CD4-positive, alpha-beta T cell treated with Interleukin-10 for 1 hour (primary cell): ENCODE results near the gene AHRR.

Experiments used
- DNase-seq: peaks from one replicate; pipeline ENCODE4 v3.0.0-alpha.2; 2020

AHRR gene

DNA sequence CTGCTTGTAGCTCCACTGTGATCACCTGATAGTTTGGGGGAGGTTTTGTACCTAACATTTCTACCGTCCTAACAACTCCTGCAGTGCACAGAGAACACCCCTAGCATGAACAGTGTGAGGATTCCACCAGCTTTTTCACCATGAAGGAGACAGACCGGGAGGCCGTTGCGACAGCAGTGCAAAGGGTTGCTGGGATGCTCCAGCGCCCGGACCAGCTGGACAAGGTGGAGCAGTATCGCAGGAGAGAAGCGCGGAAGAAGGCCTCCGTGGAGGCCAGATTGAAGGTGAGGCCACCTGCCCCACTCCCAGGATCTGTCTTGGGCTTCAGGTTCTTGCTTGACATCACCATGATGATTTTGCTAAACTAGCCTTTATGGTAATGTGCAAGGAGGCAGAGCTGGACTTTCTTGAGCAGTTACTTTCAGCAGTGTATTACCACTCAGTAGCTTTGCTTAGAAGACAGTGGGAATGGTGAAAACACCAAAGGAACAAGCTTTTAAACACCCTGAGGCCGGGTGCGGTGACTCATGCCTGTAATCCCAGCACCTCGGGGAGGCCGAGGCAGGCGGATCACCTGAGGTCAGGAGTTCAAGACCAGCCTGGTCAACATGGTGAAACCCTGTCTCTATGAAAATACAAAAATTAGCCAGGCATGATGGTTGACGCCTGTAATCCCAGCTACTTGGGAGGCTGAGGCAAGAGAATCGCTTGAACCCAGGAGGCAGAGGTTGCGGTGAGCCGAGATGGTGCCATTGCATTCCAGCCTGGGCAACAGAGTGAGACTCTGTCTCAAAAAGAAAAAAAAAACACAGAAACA is 124.8 kb downstream of the AHRR start:
- DNase-seq: no peak

DNA sequence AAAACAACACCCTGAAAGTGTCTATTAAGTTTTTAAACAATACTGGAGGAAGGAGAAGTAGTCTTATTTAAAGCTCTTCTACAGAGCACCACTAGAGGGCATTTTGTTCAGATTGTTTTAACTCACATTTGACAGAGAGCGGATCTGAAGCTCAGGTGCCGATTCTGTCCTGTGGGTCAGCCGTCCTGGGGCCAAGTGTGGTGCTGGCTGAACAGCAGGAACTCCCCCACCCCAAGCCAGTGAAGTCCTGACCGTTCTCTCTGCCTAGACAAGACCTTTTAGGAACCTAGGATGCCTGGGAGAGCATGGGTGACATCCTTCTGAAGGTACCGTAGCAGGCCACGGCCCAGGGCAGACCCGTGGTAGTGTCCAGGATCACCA is 125.4 kb downstream of the AHRR start:
- DNase-seq: peak; percentile 53

DNA sequence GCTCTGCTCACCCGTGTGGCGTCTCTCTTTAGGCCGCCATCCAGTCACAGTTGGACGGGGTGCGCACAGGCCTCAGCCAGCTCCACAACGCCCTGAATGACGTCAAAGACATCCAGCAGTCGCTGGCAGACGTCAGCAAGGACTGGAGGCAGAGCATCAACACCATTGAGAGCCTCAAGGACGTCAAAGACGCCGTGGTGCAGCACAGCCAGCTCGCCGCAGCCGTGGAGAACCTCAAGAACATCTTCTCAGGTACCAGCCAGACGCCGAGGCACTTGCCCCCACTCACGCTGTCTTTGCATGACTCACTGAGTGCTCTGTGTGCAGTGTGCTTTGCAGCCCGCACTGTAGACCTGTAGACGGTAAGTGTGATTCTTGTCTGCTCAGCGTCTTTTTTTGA is 126.0 kb downstream of the AHRR start:
- no peak for DNase-seq

DNA sequence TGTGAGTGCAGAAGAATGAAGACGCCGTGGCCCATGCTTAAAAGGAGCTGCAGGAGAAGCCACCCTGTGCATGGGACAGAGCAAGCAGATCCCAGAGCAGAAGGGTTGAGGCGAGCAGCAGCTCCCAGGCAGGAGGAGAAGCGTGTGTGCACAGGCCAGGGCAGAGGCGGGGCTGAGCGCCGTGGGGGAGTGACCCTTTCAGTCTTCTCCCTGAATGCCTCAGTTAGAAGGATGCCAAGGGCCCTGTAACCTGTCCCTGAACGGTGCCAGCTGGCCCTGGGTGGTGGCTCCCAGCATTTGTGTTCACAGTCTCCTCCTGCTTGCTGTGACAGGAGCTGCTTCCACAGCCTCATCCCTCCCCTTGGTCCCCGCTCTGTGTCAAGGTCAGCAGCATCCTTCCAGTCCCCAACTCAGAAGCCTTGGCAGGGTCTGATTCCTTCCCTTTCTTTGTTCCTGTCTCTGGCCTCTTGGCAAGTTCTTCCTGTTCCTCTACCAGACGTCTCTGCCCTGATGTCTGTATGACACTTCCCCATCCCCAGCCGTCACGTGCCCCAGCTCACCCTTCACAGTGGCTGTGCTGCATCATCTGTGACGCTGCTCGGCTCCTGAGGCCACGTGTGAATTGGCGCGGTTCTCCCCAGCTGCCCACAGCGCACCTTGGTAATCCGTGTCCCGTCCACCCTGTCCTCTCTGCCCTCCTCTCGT is 126.7 kb downstream of the AHRR start:
- DNase-seq: no peak

DNA sequence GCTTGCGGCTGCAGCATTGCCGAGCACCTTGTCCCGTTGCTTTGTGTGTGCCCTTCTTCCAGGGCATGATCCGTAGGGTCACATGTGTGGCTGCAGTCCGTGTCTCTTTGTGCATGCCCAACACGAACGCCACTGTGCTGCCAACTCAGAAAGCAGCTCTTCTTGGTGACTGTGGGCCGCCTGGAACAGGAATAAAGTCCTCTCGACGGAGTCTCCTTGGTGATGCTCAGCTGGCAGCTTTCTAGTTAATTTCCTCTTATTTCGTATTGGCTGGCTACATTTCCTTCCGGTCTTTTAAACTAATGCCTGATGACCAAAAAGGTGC is 127.2 kb downstream of the AHRR start:
- no peak for DNase-seq

DNA sequence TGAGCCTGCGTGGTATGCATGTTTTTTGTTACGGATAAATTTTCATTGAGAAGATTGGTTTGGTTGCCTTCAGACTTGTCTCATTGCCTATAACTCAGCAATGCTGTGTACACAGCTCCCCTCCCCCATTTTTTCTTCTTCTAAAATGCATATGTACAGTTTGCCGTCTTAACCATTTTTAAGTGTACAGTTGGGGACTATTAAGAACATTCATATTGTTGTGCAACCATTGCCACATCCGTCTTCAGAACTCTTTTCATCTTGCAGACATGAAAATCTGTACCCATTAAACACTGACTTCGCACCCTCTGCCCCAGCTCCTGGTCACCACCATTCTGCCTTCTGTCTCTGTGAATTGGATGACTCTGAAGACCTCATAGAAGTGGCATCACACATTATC is 127.6 kb downstream of the AHRR start:
- no peak for DNase-seq

DNA sequence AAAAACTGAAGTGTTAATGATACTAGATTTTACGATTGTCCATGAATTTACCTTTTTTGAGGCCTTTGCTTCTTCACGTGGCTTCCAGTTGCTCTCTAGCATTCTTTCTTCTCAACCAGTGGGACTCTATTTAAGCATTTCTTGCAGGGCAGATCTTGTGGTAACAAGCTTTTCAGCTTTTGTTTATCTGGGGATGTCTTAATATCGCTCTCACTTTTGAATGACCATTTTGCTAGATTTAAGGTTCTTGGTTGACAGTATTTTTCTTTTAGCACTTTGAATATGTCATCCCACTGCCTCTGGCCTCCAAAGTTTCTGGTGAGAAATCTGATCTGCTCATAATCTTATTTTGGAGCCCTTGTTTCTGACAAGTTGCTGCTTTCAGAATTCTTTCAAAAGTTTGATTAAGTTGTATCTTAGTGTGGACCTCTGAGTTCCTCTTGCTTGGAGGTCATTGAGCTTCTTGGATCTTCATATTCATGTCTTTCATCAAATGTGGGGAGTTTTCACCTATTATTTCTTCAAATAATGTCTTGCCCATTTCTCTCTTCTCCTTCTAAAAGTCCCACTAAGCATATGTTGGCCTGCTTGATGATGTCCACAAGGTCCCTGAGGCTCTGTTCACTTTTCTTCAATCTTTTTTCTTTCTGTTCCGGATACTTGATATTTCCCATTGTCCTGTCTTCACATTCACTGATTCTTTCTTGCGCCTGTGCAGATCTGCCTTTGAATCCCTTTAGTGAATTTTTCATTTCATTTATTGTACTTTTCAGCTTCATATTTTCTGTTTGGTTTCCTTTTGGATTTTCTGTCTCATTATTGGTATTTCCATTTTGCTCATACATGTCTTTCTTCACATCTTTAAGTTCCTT is 130.3 kb downstream of the AHRR start:
- no peak for DNase-seq

DNA sequence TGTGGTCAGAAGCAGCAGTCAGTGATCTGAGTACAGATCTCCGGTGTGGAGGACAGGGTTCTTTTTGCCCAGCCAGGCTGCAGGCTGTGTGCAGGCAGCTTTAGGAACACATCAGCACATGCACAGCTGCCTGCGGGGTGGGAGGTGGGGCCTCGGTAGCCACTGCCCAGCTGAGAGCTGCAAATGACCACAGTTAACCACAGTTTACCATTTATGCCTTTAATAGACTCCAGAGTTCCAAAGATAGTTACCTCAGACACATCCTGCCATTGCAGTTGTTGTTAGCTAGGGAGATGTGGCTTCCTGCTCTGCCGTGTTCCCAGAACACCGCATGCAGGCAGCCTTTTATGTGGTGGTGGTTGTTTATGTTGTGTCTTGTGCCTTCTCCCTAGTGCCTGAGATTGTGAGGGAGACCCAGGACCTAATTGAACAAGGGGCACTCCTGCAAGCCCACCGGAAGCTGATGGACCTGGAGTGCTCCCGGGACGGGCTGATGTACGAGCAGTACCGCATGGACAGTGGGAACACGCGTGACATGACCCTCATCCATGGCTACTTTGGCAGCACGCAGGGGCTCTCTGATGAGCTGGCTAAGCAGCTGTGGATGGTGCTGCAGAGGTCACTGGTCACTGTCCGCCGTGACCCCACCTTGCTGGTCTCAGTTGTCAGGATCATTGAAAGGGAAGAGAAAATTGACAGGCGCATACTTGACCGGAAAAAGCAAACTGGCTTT is 131.6 kb downstream of the AHRR start:
- DNase-seq: no peak

DNA sequence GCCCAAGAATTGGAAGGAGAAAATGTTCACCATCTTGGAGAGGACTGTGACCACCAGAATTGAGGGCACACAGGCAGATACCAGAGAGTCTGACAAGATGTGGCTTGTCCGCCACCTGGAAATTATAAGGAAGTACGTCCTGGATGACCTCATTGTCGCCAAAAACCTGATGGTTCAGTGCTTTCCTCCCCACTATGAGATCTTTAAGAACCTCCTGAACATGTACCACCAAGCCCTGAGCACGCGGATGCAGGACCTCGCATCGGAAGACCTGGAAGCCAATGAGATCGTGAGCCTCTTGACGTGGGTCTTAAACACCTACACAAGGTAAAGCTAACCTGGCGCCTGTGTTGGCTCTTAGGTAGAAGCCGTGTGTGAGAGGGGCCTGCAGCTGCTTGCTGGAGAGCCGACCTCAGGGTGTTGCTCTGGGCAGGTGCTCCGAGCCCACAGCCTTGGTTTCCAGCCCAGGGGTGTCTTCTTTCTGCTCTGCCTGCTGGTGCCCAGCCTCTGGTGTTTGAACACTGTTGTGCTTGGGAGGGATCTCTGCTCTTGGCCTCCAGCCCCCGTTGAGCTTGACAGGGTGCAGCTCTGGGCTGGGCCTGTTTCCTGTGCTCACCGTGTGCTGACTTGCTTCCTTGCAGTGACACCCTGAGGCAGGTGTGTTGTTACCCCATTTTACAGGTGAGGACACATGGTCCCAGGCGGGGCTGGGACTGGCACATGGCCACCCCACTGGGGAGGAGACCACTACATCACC is 132.4 kb downstream of the AHRR start:
- DNase-seq: no peak

DNA sequence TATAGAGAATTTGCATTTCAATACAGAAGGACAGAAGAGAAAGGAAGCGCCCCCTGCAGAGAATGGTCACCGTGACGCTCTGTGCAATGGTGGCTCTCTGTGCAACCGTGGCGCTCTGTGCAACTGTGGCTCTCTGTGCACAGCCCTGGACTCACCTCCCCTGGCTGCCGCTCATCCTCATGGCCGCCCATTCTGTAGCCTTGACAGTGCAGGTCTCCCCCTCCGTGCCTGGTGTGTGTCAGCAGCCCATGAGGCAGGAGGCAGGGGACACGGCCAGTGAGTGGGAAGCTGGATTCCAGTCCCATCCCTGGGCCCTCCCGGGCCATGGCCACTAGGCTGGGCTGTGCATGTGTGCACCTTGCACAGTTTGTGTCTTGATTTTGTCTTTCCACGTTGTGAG is 133.4 kb downstream of the AHRR start:
- no peak for DNase-seq

DNA sequence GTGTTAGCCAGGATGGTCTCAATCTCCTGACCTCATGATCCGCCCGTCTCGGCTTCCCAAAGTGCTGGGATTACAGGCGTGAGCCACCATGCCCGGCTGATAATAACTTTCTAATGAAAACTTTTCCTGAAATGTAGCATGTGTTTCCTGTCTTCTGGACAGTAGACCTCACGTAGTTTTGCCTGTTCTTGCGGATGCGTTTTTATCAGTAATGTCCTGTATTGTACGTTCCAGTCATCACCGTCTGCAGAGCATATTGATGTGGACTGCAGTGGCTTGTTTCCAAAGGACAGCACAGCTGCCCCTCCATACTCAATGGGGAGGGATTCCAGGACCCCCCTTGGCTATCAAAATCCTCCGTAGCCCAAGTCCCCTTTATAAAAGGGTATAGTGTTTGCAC is 134.3 kb downstream of the AHRR start:
- no peak for DNase-seq

DNA sequence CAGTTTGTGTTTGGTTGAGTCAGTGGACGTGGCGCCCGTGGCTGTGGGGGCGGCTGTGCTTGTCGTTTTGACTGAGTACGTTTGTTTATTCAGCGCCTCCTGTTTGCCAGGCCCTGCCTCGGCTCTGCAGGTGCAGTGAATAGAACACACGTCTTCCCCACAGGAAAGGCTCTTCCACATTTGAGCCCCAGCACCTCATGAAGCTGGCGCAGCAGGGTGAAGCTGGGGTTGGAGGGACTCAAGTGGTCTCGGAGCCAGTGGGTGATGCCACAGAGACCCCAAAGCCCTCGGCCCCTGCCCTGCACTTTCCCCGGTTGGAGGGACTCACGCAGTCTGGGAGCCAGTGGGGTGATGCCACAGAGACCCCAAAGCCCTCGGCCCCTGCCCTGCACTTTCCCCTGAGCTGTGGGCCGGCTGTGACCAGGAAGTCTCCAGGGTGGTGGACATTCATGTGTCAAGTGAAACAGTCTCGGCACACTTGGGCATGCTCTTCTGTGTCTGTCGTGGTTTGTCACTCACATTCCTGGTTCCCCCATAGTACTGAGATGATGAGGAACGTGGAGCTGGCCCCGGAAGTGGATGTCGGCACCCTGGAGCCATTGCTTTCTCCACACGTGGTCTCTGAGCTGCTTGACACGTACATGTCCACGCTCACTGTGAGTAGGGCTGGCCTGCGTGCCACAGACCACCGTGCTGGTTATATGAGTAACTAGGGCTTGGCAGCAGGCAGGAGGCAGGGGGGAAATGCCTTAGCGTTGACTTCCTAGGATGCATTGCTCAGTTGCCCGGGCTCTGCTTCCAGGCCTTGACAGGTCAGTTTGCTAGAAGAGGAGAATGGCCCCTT is 135.1 kb downstream of the AHRR start:
- no peak for DNase-seq

DNA sequence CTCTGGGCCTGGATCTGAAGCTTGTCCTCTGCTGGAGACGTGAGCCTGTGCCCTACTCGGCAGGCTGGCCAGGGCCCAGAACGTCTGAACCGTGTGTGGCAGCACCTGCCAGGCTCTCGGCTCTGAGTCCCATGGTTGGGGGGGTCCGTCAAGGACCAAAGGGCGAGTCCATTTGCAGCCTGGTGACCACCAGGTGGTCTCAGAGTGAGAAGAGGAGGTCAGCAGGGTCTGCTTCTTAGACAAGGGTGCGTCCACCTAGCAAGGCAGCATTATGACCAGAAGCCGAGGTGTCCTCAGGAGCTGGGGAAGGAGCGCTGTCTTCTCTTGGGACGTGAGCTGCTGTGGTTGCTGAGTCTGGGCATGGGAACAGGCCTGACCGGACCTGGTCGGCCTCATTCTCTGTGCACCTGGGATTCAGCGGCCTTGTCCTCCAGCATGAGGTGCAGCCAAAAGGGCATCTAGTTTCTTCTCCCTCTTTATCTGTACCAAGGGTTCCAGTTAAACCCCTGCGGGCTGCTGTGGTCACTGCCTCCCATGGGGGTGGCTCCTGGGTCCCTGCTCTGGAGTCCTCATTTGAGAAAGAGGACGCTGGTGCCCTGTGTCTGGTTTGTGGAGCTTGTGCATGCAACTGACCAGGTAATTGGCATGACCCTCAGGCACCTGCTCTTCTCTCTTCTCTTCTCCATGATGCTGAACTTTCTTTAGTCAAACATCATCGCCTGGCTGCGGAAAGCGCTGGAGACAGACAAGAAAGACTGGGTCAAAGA is 135.9 kb downstream of the AHRR start:
- DNase-seq: no peak

DNA sequence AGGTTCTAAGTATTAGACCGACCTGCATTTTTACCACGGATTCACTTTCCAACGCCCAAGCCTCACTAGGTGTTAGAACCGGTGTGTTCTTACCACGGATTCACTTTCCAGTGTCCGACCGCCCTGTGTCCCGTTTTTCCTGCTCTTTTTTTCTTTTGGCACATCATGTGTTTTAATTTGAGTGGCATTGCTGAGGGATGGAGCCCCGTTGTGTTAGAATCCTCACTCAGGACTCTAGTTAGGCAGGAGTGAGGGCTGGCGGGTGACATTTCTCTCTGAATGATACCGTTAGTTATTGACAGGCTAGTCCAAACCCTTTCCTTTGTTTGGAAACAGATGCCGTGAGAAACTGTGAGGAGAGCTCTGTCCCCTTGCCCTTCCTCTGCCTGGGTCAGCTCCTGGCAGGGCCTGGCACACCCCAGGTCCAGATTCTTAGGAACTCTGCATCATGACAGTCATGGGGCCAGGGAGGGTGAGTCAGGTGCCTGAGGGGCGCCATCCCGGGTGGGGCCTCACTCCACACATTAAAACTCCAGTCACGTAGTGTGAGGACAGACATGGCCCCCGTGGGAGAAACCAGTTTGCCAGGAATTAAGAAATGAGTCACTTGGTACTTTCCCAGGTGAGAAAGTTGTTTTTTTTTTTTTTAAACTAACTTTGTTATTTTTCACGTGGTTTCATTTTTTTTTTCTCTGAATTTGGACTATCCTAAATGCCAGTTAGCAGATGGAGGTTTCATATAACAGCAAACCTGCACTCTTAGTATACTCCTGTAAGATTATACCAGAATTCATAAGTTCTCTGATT is 137.2 kb downstream of the AHRR start:
- DNase-seq: no peak

DNA sequence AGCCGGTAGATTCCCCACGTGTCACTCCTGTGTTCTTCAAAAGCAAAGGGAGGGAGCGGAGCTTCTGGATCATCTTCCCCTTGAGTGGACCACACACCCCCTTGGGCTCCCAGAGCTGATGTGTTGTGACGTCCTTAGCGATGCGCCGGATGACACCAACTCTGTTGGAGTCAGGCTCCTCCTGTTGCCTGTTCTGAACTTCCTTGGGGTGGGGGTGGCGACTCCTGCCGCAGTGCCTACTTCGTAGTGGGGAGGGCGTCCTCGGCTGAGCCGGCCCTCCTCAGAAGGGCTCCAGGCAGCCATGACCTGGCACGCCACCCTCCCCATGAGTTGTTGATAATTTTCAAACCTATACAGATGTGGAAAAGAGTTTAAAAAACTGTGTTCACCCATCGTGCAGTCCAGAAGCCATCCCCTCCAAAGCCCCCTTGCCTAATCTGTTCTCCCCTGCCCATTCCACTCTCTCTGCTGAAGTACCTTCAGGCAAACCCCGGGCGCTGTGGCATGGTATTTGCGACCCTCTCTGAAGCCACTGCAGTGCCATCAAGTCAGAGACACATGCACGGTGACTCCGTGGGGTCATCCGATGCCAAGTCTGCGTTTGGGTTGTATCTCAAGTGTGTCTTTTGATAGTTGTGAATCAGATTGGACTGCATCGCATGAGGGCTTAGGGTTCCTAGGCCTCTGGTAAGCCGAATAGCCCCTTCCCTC is 138.2 kb downstream of the AHRR start:
- no peak for DNase-seq

DNA sequence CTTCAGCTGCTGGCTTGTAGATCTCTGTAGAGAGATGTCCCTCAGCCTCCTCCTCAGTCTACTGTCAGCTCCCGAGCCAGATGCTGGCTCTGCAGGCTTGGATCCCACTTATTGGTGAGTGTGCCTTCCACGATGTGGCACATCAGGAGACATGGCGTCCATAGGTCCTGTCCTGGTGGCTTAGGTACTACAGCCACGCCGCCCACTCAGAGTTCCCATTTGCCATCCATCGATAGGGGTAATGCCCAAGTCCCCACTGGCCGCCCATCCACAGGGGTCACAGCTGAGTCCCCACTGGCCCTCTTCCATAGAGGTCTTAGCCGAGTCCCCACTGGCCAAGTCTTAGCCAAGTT is 138.7 kb downstream of the AHRR start:
- no peak for DNase-seq

DNA sequence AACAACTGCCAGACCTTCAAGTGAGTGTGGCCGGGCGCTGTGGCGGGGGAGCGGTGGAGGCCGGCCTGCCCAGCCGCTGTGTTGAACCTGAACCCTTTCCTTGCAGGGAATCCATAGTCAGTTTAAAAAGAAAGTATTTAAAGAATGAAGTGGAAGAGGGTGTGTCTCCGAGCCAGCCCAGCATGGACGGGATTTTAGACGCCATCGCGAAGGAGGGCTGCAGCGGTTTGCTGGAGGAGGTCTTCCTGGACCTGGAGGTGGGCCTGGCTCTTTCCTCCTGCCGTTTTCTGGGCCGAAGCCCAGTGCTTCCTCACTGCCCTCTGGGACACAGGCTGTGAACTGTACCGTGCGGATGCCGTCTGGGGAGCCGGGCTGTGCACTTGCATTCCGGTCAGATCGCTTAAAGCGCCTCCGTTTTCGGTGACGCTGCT is 140.6 kb downstream of the AHRR start:
- DNase-seq: no peak

DNA sequence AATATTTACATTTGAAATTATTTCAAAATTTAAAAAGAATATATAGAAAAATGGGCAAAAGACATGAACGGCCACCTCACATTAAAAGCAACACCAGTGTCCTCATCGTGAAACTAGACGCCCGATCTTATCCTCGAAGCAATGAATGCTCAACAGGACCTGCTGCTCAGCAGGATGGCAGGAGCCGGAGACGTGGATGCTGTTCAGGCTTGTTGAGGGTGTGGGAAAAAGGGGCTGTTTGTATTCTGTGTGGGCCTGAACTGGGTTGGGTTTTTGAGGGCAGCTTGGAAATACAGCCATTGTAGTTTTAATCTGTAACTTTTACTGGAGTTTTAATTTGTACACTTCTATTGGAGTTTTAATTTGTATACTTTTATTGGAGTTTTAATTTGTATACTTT is 141.8 kb downstream of the AHRR start:
- no peak for DNase-seq

DNA sequence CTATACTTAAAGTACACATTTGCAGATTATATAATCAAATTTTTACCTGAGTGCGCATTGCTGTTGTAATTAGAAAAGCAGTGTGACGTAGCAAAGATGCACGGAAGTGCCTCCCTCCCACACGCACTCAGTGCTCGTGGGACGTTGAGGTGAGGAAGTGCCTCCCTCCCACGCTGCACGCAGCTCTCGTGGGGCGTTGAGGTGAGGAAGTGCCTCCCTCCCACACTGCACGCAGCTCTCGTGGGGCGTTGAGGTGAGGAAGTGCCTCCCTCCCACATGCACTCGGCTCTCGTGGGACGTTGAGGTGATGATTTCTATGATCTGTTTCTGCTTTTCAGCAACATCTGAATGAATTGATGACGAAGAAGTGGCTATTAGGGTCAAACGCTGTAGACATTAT is 142.4 kb downstream of the AHRR start:
- DNase-seq: peak; percentile 75
